HL-60 (cell line): ENCODE data around the gene CEP85.
A peak's percentile ranks its signal among the peaks of the same experiment; 100 is the strongest.

Experiments
- DNase-seq, 2 experiments: peaks; one replicate each; pipeline ENCODE4 v3.0.0-alpha.2; 2010 to 2020; ENCODE audit warnings: low read depth in 1 of 2, low spot score in 1 of 2
- H3K27ac ChIP-seq: fragments of 250-450 bp; sonication (Bioruptor Pico); replicated peaks from 2 replicates; pipeline ENCODE4 v1.5.1; 2020; ENCODE audit warnings: mild to moderate bottlenecking, moderate library complexity
- H3K27me3 ChIP-seq: fragments of 250-450 bp; sonication (Bioruptor Pico); 2 replicates; pipeline ENCODE4 v1.5.1; 2021; ENCODE audit warnings: mild to moderate bottlenecking, moderate library complexity; ENCODE audit not compliant: insufficient read depth, poor library complexity, severe bottlenecking
- H3K4me3 ChIP-seq: replicated peaks from 2 replicates; pipeline ENCODE4 v1.5.1; 2011; ENCODE audit warnings: mild to moderate bottlenecking, control low read depth, low read length; ENCODE audit not compliant: insufficient read depth
- CTCF ChIP-seq: IDR thresholded peaks from one replicate; pipeline ENCODE4 v1.5.1; 2011; ENCODE audit warnings: low read length, control low read depth, inconsistent platforms; ENCODE audit not compliant: insufficient read depth
- GABPA ChIP-seq: IDR thresholded peaks from 2 replicates; pipeline ENCODE4 v1.6.1; 2012; ENCODE audit warnings: low read depth
- POLR2AphosphoS5 ChIP-seq: IDR thresholded peaks from 2 replicates; pipeline ENCODE4 v1.6.1; 2012; ENCODE audit warnings: low read depth
- SPI1 ChIP-seq: IDR thresholded peaks from 2 replicates; pipeline ENCODE4 v1.6.1; 2012; ENCODE audit warnings: low read depth, mild to moderate bottlenecking, borderline replicate concordance
- TF ChIP-seq, protein P1 (sequence below): IDR thresholded peaks from 2 replicates; pipeline ENCODE4 v1.6.1; 2012; ENCODE audit warnings: low read depth; ENCODE audit not compliant: insufficient replicate concordance

Gene CEP85

GRCh38 chr1:26321315-26322041 is 87.5 kb downstream of the CEP85 start:
- DNase-seq, result peak; percentile 70 to 94
- H3K27ac ChIP-seq, result no peak overlapping the region
- no peaks in the 10 kb centered on the region for H3K27me3 ChIP-seq
- TF ChIP-seq SPI1, result no peak; the same call in 1 of the 2 replicates
- no peak for TF ChIP-seq POLR2AphosphoS5
- peak; percentile 57 for TF ChIP-seq CTCF
- TF ChIP-seq GABPA, result no peak
- TF ChIP-seq, protein P1, sequence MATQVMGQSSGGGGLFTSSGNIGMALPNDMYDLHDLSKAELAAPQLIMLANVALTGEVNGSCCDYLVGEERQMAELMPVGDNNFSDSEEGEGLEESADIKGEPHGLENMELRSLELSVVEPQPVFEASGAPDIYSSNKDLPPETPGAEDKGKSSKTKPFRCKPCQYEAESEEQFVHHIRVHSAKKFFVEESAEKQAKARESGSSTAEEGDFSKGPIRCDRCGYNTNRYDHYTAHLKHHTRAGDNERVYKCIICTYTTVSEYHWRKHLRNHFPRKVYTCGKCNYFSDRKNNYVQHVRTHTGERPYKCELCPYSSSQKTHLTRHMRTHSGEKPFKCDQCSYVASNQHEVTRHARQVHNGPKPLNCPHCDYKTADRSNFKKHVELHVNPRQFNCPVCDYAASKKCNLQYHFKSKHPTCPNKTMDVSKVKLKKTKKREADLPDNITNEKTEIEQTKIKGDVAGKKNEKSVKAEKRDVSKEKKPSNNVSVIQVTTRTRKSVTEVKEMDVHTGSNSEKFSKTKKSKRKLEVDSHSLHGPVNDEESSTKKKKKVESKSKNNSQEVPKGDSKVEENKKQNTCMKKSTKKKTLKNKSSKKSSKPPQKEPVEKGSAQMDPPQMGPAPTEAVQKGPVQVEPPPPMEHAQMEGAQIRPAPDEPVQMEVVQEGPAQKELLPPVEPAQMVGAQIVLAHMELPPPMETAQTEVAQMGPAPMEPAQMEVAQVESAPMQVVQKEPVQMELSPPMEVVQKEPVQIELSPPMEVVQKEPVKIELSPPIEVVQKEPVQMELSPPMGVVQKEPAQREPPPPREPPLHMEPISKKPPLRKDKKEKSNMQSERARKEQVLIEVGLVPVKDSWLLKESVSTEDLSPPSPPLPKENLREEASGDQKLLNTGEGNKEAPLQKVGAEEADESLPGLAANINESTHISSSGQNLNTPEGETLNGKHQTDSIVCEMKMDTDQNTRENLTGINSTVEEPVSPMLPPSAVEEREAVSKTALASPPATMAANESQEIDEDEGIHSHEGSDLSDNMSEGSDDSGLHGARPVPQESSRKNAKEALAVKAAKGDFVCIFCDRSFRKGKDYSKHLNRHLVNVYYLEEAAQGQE, result no peak
- H3K4me3 ChIP-seq, result no peak overlapping the region

- Histone ChIP-seq H3K27me3 (no peaks in the 10 kb centered on the region), H3K27ac (no peak overlapping the region), H3K4me3 (no peak overlapping the region)
- no peak for DNase-seq
- TF ChIP-seq CTCF (no peak), SPI1 (no peak), GABPA (no peak), POLR2AphosphoS5 (no peak)
- TF ChIP-seq, protein P1, result no peak
These were observed 88.0 kb downstream of the CEP85 start for GRCh38 chr1:26322042-26322331.

DNA sequence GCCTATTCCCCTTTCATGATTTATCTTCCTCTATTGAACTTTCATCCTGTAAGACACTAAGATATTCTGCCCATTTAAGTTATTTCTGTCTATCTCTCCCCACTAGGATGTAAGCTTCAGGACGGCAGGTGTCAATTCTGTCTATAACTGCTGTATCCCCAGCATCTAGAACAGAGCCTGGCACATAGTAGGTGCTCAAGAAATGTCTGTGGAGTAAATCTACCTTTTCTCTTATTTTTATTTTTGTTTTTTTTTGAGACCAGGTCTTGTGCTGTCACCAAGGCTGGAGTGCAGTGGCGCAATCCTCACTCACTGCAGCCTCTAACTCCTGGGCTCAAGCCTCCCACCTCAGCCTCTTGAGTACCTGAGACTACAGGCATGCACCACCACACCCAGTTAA is 89.4 kb downstream of the CEP85 start:
- no peak for TF ChIP-seq CTCF
- TF ChIP-seq, protein P1, result no peak
- no peak for TF ChIP-seq GABPA
- TF ChIP-seq SPI1, result no peak
- TF ChIP-seq POLR2AphosphoS5, result no peak
- Histone ChIP-seq H3K27me3 (no peaks in the 10 kb centered on the region), H3K27ac (no peak overlapping the region), H3K4me3 (no peak overlapping the region)
- no peak for DNase-seq
